ENCODE measurements around the gene NES.

NES gene

DNA sequence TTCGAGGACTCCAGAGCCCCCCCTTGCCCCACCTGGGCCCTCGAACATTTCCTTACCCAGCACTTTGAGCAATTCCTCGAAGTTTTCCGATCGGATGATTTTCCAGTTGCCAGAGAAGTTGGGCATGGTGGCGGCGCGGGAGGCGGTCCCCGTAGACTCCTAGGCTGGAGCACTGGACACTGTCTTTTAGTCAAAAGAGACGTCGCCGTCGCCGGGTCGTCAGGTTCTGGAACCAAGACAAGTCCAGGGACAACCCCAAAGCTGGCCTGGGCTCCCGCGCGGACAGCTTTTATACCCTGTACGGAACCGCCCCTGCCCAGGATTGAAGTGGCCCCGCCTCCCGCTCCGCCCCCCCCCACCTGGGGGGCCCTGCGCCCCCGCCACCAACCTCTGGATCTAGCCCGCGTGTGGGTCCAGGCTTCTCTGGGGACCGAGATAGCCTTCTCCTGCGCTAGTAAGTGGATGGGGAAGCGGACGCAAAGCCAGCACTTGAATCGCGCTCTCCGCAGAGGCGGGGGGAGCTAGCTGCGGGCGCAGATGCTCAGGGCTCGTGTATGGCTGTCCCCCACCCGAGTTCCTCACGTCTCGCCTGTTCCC, 28.2 kb upstream of the NES start, which contains the start of gene CRABP2:
Gene CRABP2 (minus strand): TSS at position 263 of the 597 bp plus-strand sequence. CDS start 137 bp downstream, at position 126.
- no peak within 1 kb of the TSS for H3K27ac ChIP-seq
- DNase-seq (ENCODE audit: low read depth, low spot score) = no peak

DNA sequence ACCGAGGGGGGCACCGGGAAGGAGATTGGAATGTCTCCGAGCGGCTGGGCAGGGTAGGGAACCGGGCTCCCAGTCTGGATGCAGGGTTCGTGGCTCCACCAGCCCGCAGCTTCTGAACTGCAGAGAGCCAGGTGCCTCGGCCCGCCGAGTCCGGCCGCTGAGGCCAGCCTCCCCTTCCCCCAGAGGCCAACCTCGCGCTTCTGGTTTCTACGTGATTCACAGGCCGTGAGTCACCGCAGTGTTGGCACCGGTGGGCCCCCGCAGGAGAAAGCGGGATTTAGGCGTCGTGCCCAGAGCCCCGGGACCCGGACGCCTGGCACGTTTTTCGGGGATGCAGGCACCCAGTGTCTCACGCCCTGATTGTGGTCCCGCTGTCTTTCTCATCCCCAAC, 27.7 kb upstream of the NES start:
- no peak for DNase-seq (ENCODE audit: low read depth, low spot score)
- no peak overlapping the region for H3K27ac ChIP-seq

DNA sequence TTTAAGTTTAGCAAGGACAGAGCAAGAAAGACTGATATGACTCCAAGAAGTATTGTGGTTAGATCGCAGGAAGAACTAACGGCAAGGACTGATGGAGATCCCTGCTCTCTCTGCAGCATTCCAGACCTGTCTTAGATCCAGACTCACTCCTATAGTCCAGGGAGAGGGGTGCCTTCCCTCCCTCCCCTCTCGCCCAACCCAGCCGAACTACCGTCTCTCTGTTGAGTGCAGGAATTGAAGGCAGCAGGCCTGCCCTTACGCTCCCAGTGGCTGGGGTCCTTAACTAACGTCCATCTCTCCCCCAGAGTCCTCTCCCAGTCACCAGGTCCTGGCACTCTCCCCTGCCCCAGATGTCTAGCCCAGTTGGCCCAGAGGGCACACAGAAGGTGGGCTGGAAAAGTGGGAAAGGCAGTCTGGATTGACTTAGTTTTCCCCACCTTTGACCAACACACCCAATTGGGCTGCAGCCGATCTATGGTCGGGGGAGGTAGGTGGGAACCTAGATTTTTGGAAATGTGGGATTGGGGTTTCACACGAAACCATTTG, 27.0 kb upstream of the NES start:
- no peak for DNase-seq (ENCODE audit: low read depth, low spot score)
- no peak overlapping the region for H3K27ac ChIP-seq

DNA sequence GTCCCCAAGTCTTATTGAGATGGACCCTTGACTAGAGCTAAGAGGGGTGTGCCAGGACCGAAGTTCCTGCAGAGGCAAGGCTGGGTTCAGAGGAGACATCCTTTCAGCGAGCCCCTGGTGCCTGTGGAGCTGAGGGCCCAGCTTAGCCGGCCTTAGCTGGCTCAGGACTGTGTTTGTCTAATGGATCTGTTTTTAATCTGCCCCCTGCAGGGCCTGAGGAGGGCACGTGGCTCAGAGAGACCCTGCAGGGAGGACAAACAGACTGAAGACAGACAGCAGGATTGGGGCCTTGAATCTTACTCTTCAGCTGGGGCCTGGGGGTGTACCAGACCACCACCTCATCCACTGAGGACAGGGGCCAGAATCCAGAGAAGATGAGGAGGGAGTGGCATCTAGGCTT, 26.5 kb upstream of the NES start:
- no peak for DNase-seq (ENCODE audit: low read depth, low spot score)
- H3K27ac ChIP-seq = no peak overlapping the region

- H3K27ac ChIP-seq = no peak overlapping the region
- no peak for DNase-seq (ENCODE audit: low read depth, low spot score)
These were observed 26.1 kb upstream of the NES start for GRCh38 chr1:156703336-156703735.

DNA sequence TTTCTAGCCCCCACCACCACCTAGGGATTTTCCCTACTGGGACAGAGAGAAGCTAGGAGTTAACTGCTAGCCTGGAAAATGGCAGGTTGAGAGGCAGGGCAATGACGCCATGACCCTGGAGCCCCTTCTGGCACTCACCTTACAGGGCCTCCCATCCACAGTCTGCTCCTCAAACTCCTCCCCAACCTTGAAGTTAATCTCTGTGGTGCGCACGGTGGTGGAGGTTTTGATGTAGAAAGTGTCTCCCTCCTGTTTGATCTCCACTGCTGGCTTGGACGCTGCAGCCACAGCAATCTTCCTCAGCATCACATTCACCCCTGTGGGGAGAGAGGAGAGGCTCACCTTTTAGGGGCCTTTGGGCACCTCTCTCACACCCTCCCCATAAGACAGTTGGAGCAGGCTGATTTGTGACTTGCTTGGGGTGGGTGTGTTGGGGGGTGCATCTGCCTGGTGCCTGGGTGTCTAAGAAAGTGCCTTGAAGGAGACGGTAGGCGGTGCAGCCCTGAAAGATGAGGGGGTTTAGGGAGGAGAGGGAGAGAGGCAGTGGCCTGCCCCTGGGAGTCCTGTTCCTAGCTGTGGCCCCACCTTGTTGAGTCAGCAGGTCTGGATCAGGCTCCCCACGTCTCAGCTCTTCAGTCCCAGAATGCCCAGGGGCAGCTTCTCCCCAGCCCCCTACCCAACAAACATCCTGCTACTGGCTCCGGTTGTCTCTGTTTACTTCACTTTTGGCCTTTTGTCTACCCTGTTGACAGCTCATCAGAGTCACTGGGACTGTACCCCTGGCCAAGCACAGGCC, 23.7 kb upstream of the NES start:
- no peak overlapping the region for H3K27ac ChIP-seq

GRCh38 chr1:156698995-156699394, 21.8 kb upstream of the NES start:
- no peak for DNase-seq (ENCODE audit: low read depth, low spot score)
- no peak overlapping the region for H3K27ac ChIP-seq

More for the DNA sequence above, 23.7 kb upstream of the NES start:
- DNase-seq (ENCODE audit: low read depth, low spot score) = no peak

DNA sequence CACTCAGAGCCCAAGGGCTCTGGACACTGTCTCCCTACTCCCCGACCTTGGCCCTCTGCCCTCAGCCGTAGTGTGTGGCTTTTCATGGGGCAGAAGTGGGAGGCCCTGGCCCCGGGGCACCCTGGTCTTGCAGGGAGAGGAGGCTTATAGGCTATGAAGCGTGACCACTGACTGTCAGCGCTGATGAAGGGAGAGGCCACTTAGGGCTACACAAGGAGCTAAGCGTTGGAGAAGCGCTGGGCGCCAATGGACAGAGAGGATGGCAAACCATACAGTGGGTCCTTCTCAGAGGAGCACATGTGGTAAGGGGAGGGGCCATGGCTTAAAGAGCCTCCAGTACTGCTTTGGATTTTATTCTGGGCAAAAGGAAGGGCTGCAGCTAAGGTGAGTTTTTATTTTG, 20.3 kb upstream of the NES start:
- no peak for DNase-seq (ENCODE audit: low read depth, low spot score)
- no peak overlapping the region for H3K27ac ChIP-seq

DNA sequence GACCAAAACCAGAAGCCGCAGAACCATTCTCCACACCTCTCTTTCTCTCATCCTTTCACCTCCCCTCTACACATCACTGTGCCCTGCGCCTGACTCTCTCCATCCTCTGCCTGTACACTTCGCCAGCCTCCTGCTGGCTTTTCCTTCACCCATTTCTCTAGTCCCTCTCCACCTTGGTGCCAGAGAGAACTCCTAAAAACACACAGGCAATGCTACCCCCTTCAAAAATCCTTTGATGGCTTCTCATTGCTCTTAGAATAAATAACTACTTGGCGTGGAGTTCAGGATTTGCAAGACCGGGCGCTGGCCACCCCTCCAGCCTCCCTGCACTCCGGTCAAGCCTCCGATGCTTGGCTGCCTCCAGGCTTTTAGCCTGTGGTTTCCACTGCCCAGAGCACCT, 19.5 kb upstream of the NES start:
- H3K27ac ChIP-seq = no peak overlapping the region

DNA sequence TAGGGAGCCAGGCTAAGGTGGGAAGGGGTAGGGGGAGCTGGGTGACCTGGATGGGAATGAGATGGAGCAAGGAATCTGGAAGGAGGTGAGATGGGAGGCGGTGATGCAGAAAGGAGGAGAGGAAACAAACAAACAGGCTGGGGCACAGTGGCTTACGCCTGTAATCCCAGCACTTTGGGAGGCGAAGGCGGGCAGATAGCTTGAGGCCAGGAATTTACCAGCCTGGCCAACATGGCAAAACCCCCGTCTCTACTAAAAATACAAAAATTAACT, 17.4 kb upstream of the NES start:
- H3K27ac ChIP-seq = peak overlapping the region; percentile 70
- no peak for DNase-seq (ENCODE audit: low read depth, low spot score)

More for the DNA sequence above, 19.5 kb upstream of the NES start:
- DNase-seq (ENCODE audit: low read depth, low spot score) = no peak

GRCh38 chr1:156693848-156694689, 16.9 kb upstream of the NES start:
- DNase-seq (ENCODE audit: low read depth, low spot score) = no peak
- peak overlapping the region; percentile 70 for H3K27ac ChIP-seq

DNA sequence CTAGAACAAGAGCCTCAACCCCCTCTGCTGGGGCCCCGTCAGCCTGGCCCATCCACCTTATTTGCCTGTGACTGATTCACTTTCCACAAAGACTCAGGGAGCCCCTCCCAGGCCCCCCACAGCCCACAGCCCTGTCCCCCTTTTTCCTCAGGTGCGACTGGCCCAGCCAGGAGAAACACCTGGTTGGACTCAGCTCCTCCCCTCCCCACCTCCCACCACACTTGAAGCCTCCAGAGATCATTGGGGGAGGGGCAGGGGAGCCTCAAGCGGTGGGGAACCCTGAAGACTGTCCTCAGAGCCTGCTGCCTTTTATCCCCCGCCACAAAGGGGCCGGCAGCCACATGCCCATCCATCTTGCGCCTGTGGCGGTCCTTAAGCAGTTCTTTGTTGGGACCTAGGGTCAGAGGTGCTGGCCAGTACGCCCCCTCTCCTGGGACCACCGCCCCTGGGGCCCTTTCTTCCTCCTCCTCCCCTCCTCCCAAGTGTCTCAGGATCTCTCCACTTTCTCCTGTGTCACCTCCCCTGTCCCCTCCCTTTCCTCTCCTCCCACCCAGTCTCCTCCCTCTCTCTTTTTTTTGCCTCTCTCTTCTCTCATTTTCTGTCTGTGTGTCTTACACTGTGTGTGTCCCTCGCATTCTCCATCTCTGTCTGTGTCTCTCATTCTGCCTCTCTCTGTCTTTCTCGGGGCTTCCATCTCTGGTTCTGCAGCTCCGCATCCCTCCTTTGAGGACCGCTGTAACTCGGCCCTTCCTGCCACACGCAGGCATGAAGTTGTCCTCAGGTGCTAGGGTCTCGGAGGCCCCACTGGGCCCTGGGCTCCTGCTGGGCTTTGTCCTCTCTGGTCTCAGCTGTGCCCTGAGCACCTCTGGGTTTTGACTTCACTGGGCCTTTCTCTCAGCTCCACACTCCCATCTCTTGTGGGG, 16.0 kb upstream of the NES start:
- DNase-seq (ENCODE audit: low read depth, low spot score) = no peak
- H3K27ac ChIP-seq = peak overlapping the region; percentile 70

GRCh38 chr1:156692441-156692924, 15.3 kb upstream of the NES start:
- no peak for DNase-seq (ENCODE audit: low read depth, low spot score)

GRCh38 chr1:156691665-156692440, 14.6 kb upstream of the NES start:
- H3K27ac ChIP-seq = peak overlapping the region; percentile 70
- peak; percentile 84 for DNase-seq (ENCODE audit: low read depth, low spot score)

More at GRCh38 chr1:156692441-156692924, 15.3 kb upstream of the NES start:
- H3K27ac ChIP-seq = peak overlapping the region; percentile 70

DNA sequence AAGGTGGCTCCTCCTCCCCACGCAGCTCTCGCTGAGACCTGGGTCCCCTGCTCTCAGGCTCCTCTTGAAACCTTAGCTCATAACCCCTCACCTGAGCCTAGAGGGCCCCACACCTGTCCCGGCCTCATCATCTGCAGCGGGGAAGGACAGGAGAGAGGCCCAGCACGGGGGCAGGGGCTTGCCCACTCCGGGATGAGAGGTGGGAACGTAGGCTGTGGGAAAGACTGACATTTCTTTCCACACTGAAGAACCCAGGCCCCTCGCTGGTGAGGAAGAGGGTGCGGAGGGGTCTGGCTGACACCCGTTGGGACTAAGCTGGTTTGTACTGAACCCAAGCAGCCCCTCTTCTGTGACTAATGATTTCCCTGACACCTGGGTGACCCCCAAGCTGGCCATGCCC, 14.0 kb upstream of the NES start:
- no peak for DNase-seq (ENCODE audit: low read depth, low spot score)
- peak overlapping the region; percentile 70 for H3K27ac ChIP-seq

DNA sequence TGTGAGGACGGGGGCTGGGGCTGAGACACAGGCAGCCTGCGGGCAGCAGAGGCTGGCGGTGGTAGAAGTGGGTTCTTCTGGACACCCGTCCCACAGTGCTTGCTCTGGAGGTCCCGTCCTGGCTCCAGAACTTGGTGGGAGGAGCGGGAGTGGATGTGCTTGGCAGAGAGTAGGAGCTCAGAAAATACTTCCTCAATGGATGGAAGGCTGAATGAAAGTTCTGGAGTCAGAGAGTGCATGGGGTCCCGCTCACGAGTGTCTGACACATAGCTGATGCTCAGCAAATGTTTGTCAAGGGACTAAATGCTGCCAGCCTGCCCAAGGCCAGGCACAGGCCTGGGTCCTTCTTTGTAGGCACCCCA, 13.4 kb upstream of the NES start:
- DNase-seq (ENCODE audit: low read depth, low spot score) = no peak
- peak overlapping the region; percentile 70 for H3K27ac ChIP-seq

GRCh38 chr1:156689953-156690674, 12.9 kb upstream of the NES start:
- no peak for DNase-seq (ENCODE audit: low read depth, low spot score)

More at GRCh38 chr1:156689953-156690674, 12.9 kb upstream of the NES start:
- peak overlapping the region; percentile 70 for H3K27ac ChIP-seq

Data from epithelial cell of prostate (primary cell).